Chondrocyte (in vitro differentiated cells): ENCODE measurements around the gene ZNF583. TPM values are rescaled to one million over a fixed set of nuclear protein-coding genes. Genes with fewer than 3 reads are reported as not detected.

ENCODE experiments used
- DNase-seq: peaks from one replicate; pipeline ENCODE4 v3.0.0; 2021; ENCODE audit warnings: mixed read lengths, low spot score
- H3K27ac Mint-ChIP-seq: one replicate; pipeline ENCODE4 v1.8.0; 2021; ENCODE audit warnings: mild to moderate bottlenecking, moderate library complexity, mixed read lengths; ENCODE audit not compliant: unreplicated experiment
- H3K27me3 Mint-ChIP-seq: 2 replicates; pipeline ENCODE4 v1.8.0; 2021; ENCODE audit warnings: low read depth, mixed read lengths
- H3K36me3 Mint-ChIP-seq: 2 replicates; pipeline ENCODE4 v1.8.0; 2021; ENCODE audit warnings: low read depth, mixed read lengths
- H3K4me1 Mint-ChIP-seq: 2 replicates; pipeline ENCODE4 v1.8.0; 2021; ENCODE audit warnings: low read depth, mild to moderate bottlenecking, mixed read lengths
- H3K4me3 Mint-ChIP-seq: one replicate; pipeline ENCODE4 v1.8.0; 2021; ENCODE audit warnings: mild to moderate bottlenecking, moderate library complexity, mixed read lengths; ENCODE audit not compliant: unreplicated experiment
- H3K9me3 Mint-ChIP-seq: 2 replicates; pipeline ENCODE4 v1.8.0; 2021; ENCODE audit warnings: low read depth, mixed read lengths
- CTCF ChIP-seq: fragments of 200-600 bp; sonication (generic); IDR thresholded peaks from 2 replicates; pipeline ENCODE4 v1.5.0; 2021; ENCODE audit warnings: antibody characterized with exemption, mild to moderate bottlenecking, moderate library complexity
- long read RNA-seq: library from polyadenylated mRNA; stranded (forward); transcript quantifications from one replicate; pipeline ENCODE4 v2.0.0, GENCODE V29; 2021
- total RNA-seq: library from RNA; stranded (reverse); gene quantifications from 3 replicates; pipeline ENCODE4 v1.2.1, GENCODE V29; 2021

Gene ZNF583
- total RNA-seq, result 3.7 to 8.6 TPM (median 4.4 TPM) in 3 replicates
- long read RNA-seq, full-length matches to known transcripts, result 1 of 3 reads
- long read RNA-seq, partial matches to known transcripts, result 0 of 3 reads
- long read RNA-seq, other reads (novel, unspliced or antisense), result 2 of 3 reads

GRCh38 chr19:56403764-56404704 lies at the start of gene ZNF583:
TSS of gene ZNF583 (plus strand) at chr19:56404332. CDS start at chr19:56407115, 2,783 bp downstream.
- Mint-ChIP-seq H3K4me1 (peaks cover 21% of the 10 kb centered on the region), H3K27ac (peak within 1 kb of the TSS; percentile 89), H3K9me3 (peaks cover 81% of the 10 kb centered on the region), H3K27me3 (no peaks in the 10 kb centered on the region), H3K4me3 (peak within 1 kb of the TSS; percentile 74), H3K36me3 (peaks cover 53% of the 10 kb centered on the region)
- no peak for TF ChIP-seq CTCF
- DNase-seq, result peak; percentile 97

GRCh38 chr19:56355517-56355916 lies 48.6 kb upstream of the ZNF583 start:
- H3K4me3 Mint-ChIP-seq, result no peak overlapping the region
- H3K4me1 Mint-ChIP-seq, result no peaks in the 10 kb centered on the region
- H3K36me3 Mint-ChIP-seq, result peaks cover 14% of the 10 kb centered on the region
- H3K27ac Mint-ChIP-seq, result no peak overlapping the region
- peaks cover 46% of the 10 kb centered on the region for H3K9me3 Mint-ChIP-seq
- DNase-seq, result no peak
- no peaks in the 10 kb centered on the region for H3K27me3 Mint-ChIP-seq
- no peak for TF ChIP-seq CTCF

- Mint-ChIP-seq H3K27me3 (no peaks in the 10 kb centered on the region), H3K9me3 (peaks cover 50% of the 10 kb centered on the region), H3K4me1 (no peaks in the 10 kb centered on the region), H3K27ac (no peak overlapping the region), H3K36me3 (peaks cover 20% of the 10 kb centered on the region), H3K4me3 (no peak overlapping the region)
- no peak for TF ChIP-seq CTCF
- no peak for DNase-seq
Measured at GRCh38 chr19:56356944-56357343, 47.2 kb upstream of the ZNF583 start.

- Mint-ChIP-seq H3K4me1 (no peaks in the 10 kb centered on the region), H3K27ac (no peak overlapping the region), H3K36me3 (peaks cover 25% of the 10 kb centered on the region), H3K4me3 (no peak overlapping the region), H3K27me3 (no peaks in the 10 kb centered on the region), H3K9me3 (peaks cover 62% of the 10 kb centered on the region)
- no peak for TF ChIP-seq CTCF
- DNase-seq, result no peak
Measured at GRCh38 chr19:56360841-56361240, 43.3 kb upstream of the ZNF583 start.

GRCh38 chr19:56367829-56368711 lies 36.1 kb upstream of the ZNF583 start:
- H3K27ac Mint-ChIP-seq, result peak overlapping the region; percentile 90
- peaks cover 72% of the 10 kb centered on the region for H3K9me3 Mint-ChIP-seq
- peak; percentile 95 for DNase-seq
- H3K36me3 Mint-ChIP-seq, result peaks cover 28% of the 10 kb centered on the region
- peak; percentile 26 for TF ChIP-seq CTCF
- H3K27me3 Mint-ChIP-seq, result no peaks in the 10 kb centered on the region
- peak overlapping the region; percentile 87 for H3K4me3 Mint-ChIP-seq
- H3K4me1 Mint-ChIP-seq, result peaks cover 15% of the 10 kb centered on the region
